ENCODE data around the gene IL10RA.
A peak's percentile ranks its signal among the peaks of the same experiment; 100 is the strongest.

Gene IL10RA

DNA sequence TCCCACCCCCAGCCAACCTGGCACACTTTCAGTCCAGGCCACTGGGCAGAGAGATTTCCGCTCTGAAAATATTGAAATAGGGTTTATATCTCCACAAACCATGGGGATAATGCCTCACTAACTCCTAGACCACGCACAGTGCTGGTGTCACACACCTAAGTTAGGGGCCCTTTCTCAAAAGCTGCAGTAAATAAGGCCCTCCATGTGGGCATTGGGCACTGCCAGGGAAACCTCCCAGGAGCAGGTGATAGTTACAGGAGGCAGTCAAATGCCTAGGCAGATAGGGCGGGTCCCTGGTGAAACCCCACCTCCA, 3.1 kb upstream of the IL10RA start:
- no peak overlapping the region for H3K4me3 ChIP-seq (ENCODE audit: low read length)
- no peak for DNase-seq (ENCODE audit: low read depth, low spot score)

DNA sequence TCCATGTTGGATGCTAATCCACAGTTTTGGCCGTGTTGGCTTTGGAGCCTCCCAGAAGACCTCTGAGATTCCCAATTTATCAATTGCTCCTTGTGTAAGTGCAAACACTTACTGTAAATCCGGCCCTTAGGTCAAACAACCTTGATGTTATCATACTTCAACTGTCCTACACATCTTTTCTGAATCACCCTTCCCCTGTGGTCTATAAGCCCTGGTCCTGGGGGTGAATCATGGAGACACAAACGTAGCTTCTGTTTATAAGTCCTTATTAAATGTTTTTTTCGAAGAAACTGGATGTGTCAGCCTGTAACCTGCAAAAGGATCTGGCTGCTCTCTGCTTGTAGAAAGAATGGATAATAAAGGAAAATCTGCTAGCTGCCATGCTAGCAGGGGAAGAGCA, 1.7 kb upstream of the IL10RA start:
- DNase-seq (ENCODE audit: low read depth, low spot score): no peak

DNA sequence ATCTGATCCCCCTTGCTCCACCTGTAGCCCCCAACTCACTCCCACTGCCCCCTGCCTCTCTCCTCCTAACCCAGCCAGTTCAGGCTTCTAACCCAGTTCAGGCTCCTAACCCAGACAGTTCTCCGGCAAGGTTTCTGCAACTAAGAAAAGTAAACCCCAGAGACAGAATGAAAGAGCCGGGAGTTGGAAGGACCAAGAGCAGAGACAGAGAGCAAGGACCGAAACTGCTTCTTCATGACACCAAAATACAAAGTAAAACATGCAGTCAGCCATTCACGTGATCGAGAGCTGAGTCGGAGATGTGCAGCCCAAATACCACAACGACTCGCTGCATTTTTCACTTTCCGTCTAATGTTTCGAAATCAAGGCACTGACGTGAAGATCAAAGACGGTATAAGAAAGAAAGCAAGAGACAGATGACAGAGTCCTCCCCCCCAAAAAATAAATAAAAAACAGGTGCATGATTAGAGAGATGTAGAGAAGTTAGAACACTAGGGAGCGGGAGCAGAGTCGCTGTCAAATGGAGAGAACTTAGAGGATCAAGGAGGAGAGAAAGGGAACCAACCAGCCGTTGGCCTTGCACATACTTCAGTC, 884 bp downstream of the IL10RA start:
- peak overlapping the region; percentile 55 for H3K4me3 ChIP-seq (ENCODE audit: low read length)
- peak; percentile 86 for DNase-seq (ENCODE audit: low read depth, low spot score)

More for the DNA sequence above, 1.7 kb upstream of the IL10RA start:
- no peak overlapping the region for H3K4me3 ChIP-seq (ENCODE audit: low read length)

DNA sequence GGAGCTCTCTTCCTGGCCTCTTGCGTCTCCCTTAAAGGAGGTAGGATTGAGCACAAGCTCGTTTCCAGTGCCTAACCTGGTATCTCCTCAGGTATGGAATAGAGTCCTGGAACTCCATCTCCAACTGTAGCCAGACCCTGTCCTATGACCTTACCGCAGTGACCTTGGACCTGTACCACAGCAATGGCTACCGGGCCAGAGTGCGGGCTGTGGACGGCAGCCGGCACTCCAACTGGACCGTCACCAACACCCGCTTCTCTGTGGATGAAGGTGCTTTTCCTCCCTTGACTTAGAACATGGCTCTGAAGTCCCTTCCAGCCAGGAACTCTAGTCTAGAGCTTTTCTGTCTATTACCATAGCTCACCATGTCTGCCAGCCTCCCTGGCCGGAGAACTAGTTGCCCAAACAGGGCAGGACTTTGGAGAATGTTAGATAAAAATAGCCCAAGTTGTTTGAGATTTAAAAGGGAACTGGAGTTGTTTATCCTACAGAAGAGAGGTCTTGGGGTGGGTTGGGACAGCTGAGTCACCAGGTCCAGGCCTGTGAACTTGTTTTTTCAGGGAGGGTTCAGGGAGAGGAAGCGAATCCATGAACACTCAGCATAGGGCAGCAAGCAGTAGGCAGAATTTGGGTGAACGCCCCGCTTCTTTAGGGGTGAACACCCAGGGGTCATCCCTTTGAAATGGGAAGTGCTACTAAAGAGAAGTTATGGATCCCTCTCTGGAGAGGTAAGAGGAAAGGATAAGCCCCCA, 3.3 kb downstream of the IL10RA start:
- no peak overlapping the region for H3K4me3 ChIP-seq (ENCODE audit: low read length)
- no peak for DNase-seq (ENCODE audit: low read depth, low spot score)

DNA sequence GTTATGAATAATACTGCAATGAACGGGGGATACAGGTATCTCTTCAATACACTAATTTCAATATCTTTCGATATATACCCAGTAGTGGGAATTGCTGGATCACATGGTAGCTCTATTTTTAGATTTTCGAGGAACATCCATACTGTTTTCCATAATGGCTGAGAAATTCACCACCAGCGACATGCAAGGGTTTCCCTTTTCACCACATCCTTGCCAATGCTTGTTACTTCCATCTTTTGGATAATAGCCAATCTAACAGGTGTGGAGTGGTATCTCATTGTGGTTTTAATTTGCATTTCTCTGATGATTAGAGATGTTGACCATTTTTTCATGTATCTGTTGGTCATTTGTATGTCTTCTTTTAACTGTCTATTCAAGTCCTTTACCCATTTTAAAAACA, 5.9 kb downstream of the IL10RA start:
- H3K4me3 ChIP-seq (ENCODE audit: low read length): no peak overlapping the region
- DNase-seq (ENCODE audit: low read depth, low spot score): no peak

DNA sequence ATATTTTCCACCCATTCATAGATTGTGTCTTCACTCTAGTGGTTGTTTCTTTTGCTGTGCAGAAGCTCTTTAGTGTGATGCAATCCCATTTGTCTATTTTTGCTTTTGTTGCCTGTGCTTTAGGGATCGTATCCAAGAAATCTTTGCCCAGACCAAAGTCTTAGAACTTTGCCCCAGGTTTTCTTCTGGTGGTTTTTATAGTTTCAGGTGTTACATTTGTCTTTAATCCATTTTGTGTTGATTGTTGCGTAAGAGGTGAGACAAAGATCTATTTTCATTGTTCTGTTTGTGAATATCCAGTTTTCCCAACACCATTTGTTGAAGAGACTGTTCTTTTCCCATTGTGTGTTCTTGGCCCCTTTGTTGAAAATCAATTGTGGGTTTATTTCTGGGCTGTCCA, 6.4 kb downstream of the IL10RA start:
- no peak overlapping the region for H3K4me3 ChIP-seq (ENCODE audit: low read length)
- DNase-seq (ENCODE audit: low read depth, low spot score): no peak

DNA sequence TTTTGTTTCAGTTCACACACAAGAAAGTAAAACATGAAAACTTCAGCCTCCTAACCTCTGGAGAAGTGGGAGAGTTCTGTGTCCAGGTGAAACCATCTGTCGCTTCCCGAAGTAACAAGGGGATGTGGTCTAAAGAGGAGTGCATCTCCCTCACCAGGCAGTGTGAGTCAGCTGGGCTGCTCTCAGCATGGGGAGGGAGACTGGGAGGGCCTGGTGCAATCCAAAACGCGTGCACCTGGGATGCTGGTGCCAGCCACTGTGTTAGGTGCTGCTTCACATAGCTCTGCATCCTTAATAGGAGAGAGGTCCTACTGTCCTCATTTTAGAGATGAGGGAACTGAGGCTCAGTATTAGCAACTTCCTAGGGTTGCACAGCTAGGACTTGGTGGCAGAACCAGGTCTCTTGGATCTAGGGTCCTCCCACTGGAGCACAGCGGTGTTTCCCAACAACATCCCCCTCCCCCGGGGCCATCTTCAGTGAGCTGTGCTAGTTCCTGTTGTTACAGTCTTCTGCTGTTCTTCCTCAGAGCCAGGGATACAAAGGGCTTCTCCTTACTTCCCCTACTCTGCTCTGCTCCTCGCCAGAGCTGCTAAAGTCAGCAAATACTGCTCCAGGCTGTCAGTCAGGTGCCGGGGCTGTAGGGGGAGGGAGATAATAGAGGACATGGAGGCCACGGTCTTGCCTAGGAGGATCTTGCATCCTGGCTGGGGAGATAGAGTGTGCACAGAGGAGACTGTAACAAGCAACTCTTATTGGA, 8.0 kb downstream of the IL10RA start:
- no peak overlapping the region for H3K4me3 ChIP-seq (ENCODE audit: low read length)
- no peak for DNase-seq (ENCODE audit: low read depth, low spot score)

DNA sequence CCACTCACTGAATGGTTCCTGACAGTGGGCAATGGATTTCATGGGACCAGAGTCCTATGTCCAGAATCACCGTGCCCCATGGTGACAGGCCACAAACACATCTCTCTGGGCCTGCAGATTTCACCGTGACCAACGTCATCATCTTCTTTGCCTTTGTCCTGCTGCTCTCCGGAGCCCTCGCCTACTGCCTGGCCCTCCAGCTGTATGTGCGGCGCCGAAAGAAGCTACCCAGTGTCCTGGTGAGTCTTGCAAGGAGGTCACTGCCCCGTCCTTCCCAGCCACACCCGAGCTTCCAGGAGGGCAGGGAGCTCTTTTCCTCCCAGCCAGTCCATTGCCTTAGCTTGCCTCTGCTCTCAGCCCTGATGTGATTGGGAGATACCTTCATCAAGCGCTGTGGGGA, 9.3 kb downstream of the IL10RA start:
- H3K4me3 ChIP-seq (ENCODE audit: low read length): no peak overlapping the region
- DNase-seq (ENCODE audit: low read depth, low spot score): no peak

DNA sequence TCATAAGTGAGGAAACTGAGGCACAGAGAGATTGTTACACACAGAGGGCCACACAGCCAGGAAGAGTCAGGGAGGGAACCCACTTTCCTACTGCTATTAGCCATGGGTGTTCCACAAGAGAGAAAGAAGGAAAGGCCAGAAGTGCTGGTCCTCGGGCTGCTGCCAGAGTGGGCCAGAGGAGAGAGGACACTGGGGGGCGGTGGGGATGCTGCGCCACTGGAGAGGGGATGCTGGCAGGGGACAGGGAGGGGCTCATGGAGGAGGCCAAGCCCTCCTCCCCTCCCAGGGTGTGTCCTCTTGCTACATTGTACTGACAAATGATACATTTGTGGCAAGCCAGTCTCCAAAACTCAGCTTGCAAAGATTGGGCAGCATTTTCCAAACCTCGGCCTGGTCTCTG, 9.9 kb downstream of the IL10RA start:
- DNase-seq (ENCODE audit: low read depth, low spot score): no peak
- no peak overlapping the region for H3K4me3 ChIP-seq (ENCODE audit: low read length)

GRCh38 chr11:117997406-117997805, 11.2 kb downstream of the IL10RA start:
- no peak overlapping the region for H3K4me3 ChIP-seq (ENCODE audit: low read length)

GRCh38 chr11:117997823-117998579, 11.8 kb downstream of the IL10RA start:
- DNase-seq (ENCODE audit: low read depth, low spot score): no peak

More at GRCh38 chr11:117997406-117997805, 11.2 kb downstream of the IL10RA start:
- no peak for DNase-seq (ENCODE audit: low read depth, low spot score)

DNA sequence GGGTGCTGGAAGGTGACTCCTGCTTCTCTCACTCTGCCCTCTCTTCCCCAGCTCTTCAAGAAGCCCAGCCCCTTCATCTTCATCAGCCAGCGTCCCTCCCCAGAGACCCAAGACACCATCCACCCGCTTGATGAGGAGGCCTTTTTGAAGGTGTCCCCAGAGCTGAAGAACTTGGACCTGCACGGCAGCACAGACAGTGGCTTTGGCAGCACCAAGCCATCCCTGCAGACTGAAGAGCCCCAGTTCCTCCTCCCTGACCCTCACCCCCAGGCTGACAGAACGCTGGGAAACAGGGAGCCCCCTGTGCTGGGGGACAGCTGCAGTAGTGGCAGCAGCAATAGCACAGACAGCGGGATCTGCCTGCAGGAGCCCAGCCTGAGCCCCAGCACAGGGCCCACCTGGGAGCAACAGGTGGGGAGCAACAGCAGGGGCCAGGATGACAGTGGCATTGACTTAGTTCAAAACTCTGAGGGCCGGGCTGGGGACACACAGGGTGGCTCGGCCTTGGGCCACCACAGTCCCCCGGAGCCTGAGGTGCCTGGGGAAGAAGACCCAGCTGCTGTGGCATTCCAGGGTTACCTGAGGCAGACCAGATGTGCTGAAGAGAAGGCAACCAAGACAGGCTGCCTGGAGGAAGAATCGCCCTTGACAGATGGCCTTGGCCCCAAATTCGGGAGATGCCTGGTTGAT, 12.6 kb downstream of the IL10RA start:
- DNase-seq (ENCODE audit: low read depth, low spot score): no peak
- no peak overlapping the region for H3K4me3 ChIP-seq (ENCODE audit: low read length)

More at GRCh38 chr11:117997823-117998579, 11.8 kb downstream of the IL10RA start:
- no peak overlapping the region for H3K4me3 ChIP-seq (ENCODE audit: low read length)

GRCh38 chr11:117999354-117999993, 13.3 kb downstream of the IL10RA start:
- H3K4me3 ChIP-seq (ENCODE audit: low read length): no peak overlapping the region
- DNase-seq (ENCODE audit: low read depth, low spot score): no peak

- DNase-seq (ENCODE audit: low read depth, low spot score): no peak
- H3K4me3 ChIP-seq (ENCODE audit: low read length): no peak overlapping the region
Measured at GRCh38 chr11:118000067-118000849, 14.1 kb downstream of the IL10RA start.

- DNase-seq (ENCODE audit: low read depth, low spot score): no peak
- no peak overlapping the region for H3K4me3 ChIP-seq (ENCODE audit: low read length)
Measured at GRCh38 chr11:118000850-118001228, 14.6 kb downstream of the IL10RA start.

DNA sequence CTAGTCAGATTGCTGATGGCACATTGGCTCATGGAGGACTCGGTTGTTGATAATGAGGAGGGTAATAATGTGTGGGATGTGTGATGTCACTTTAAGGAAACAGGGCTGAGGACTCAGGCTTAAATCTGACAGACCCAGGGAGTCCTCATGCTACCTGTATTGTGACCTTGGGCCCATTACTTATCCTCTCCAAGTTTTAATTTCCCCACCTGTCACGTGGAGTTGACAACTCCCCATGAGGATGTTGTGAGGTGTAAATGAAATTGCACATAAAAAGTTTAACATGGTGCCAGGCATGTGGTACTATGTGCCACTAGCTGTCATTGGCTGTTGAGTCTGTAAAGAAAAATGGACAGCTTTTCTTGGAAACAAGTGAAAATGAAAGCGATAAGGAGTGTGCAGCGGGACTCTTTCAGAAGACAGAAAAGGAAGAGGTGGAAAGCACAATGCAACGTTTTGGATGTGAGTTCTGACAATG, 15.3 kb downstream of the IL10RA start:
- no peak overlapping the region for H3K4me3 ChIP-seq (ENCODE audit: low read length)
- no peak for DNase-seq (ENCODE audit: low read depth, low spot score)

DNA sequence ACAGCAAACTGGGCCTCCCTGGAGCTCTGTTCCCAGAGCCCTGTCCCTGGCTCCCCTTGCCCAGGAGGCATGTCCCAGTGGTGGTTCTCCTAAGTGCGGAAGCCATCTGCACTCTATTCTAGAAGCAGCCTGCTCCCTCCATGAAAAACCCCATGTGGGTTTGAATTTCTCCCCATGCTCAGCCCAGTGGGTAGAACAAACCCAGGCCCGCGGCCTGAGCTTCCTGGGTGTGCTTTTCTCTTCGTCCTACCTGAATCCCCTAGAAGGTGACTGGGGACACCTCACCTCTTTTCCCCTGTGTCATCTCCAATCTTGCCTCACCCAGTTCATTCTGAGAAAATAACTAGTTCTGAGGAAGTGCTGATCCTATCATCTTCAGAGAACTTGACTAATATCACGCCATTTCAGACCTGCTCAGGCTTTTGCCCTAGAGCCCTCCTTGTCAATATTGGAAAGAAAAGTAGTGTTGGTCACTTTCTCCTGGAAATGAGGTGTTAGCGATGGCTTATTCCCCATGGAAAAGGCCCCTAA, 15.9 kb downstream of the IL10RA start:
- no peak for DNase-seq (ENCODE audit: low read depth, low spot score)
- H3K4me3 ChIP-seq (ENCODE audit: low read length): no peak overlapping the region

Data from Jurkat, Clone E6-1 (cell line).